ENCODE measurements around the gene CELSR3.

DNA sequence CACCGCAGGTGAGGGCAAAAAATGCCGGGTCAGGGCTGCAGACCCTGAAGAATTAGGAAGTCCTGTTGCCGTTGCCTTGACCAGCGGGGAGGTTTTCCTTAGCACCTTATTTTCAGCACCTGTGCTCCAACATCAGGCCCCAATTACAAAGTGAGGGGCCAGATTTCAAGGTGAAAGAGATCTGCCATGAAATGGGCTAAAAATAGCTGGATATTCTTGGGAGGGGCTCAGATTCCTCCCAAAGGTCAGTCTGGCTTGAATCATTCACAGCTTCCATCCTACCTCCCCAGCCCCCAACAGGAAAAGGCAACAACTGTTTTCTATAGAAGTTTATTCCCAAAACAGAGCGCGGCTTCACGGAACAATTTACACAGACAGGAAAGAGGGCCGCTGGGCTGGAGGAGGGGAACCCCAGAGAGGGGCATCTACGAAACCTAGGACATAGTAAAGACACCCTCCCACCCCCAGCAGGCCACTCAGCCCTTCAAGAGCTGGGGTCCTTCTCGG, 26.5 kb downstream of the CELSR3 start:
- TF ChIP-seq POLR2AphosphoS5 (IDR thresholded peaks at IDR 0.05; ENCODE audit: low read depth, low read length), result no peak
- TF ChIP-seq, protein P1, sequence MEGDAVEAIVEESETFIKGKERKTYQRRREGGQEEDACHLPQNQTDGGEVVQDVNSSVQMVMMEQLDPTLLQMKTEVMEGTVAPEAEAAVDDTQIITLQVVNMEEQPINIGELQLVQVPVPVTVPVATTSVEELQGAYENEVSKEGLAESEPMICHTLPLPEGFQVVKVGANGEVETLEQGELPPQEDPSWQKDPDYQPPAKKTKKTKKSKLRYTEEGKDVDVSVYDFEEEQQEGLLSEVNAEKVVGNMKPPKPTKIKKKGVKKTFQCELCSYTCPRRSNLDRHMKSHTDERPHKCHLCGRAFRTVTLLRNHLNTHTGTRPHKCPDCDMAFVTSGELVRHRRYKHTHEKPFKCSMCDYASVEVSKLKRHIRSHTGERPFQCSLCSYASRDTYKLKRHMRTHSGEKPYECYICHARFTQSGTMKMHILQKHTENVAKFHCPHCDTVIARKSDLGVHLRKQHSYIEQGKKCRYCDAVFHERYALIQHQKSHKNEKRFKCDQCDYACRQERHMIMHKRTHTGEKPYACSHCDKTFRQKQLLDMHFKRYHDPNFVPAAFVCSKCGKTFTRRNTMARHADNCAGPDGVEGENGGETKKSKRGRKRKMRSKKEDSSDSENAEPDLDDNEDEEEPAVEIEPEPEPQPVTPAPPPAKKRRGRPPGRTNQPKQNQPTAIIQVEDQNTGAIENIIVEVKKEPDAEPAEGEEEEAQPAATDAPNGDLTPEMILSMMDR (IDR thresholded peaks at IDR 0.05), result no peak
